ENCODE measurements around the gene ADCY3. TPM values are rescaled to one million over a fixed set of nuclear protein-coding genes. Genes with fewer than 3 reads are reported as not detected.

The ADCY3 gene
- total RNA-seq, 2 experiments from 2014 or later = 52.9 to 62.7 TPM

GRCh38 chr2:24831221-24832072 is 88.6 kb downstream of the ADCY3 start:
- Mint-ChIP-seq H3K9me3 (ENCODE audit: insufficient read depth) (no peaks in the 10 kb centered on the region), H3K36me3 (ENCODE audit: low read depth) (peaks cover 28% of the 10 kb centered on the region), H3K4me3 (no peak overlapping the region), H3K4me1 (ENCODE audit: low read depth) (peaks cover 4% of the 10 kb centered on the region), H3K27me3 (ENCODE audit: low read depth) (no peaks in the 10 kb centered on the region), H3K27ac (no peak overlapping the region)
- POLR2A ChIA-PET = no interaction called here
- no peak for ATAC-seq
- DNase-seq = no peak
- CTCF ChIA-PET = interaction anchor here (1.0 to 1.3 kb wide), 2 partner anchors 18 to 421 kb away, joined by 3 read pairs; no protein-coding TSS in a partner anchor

- Mint-ChIP-seq H3K36me3 (ENCODE audit: low read depth) (peaks cover 28% of the 10 kb centered on the region), H3K27ac (no peak overlapping the region), H3K4me1 (ENCODE audit: low read depth) (peaks cover 11% of the 10 kb centered on the region), H3K4me3 (no peak overlapping the region), H3K9me3 (ENCODE audit: insufficient read depth) (no peaks in the 10 kb centered on the region), H3K27me3 (ENCODE audit: low read depth) (no peaks in the 10 kb centered on the region)
- ATAC-seq (no peak), DNase-seq (no peak)
- ChIA-PET POLR2A (no interaction called here), CTCF (interaction anchor here (0.6 to 1.3 kb wide), 4 partner anchors 17 to 408 kb away, joined by 3 to 4 read pairs (median 3); no protein-coding TSS in a partner anchor)
Observed at GRCh38 chr2:24830786-24831185, 89.3 kb downstream of the ADCY3 start.

- Mint-ChIP-seq H3K27ac (no peak overlapping the region), H3K27me3 (ENCODE audit: low read depth) (no peaks in the 10 kb centered on the region), H3K36me3 (ENCODE audit: low read depth) (peaks cover 31% of the 10 kb centered on the region), H3K9me3 (ENCODE audit: insufficient read depth) (no peaks in the 10 kb centered on the region), H3K4me3 (no peak overlapping the region), H3K4me1 (ENCODE audit: low read depth) (peaks cover 14% of the 10 kb centered on the region)
- DNase-seq = no peak
- ChIA-PET POLR2A (no interaction called here), CTCF (interaction anchor here (0.6 to 1.3 kb wide), 4 partner anchors 17 to 408 kb away, joined by 3 to 4 read pairs (median 3); no protein-coding TSS in a partner anchor)
- no peak for ATAC-seq
Observed at GRCh38 chr2:24830351-24830750, 89.7 kb downstream of the ADCY3 start.

- Mint-ChIP-seq H3K36me3 (ENCODE audit: low read depth) (peaks cover 39% of the 10 kb centered on the region), H3K4me1 (ENCODE audit: low read depth) (peaks cover 14% of the 10 kb centered on the region), H3K4me3 (no peak overlapping the region), H3K9me3 (ENCODE audit: insufficient read depth) (no peaks in the 10 kb centered on the region), H3K27me3 (ENCODE audit: low read depth) (no peaks in the 10 kb centered on the region), H3K27ac (no peak overlapping the region)
- DNase-seq (no peak), ATAC-seq (no peak)
- CTCF ChIA-PET = interaction anchor here (0.6 to 6.5 kb wide), 32 partner anchors 8 to 744 kb away, joined by 3 to 96 read pairs (median 4); partner anchors contain the start of genes CENPO, PTRHD1 and TP53I3
- POLR2A ChIA-PET = interaction anchor here (1.0 kb wide), 1 partner anchor 418 kb away, joined by 3 read pairs; no protein-coding TSS in a partner anchor
Observed at GRCh38 chr2:24828238-24828996, 91.6 kb downstream of the ADCY3 start.

GRCh38 chr2:24827321-24828237 is 92.5 kb downstream of the ADCY3 start:
- Mint-ChIP-seq H3K4me1 (ENCODE audit: low read depth) (peaks cover 14% of the 10 kb centered on the region), H3K4me3 (no peak overlapping the region), H3K27ac (no peak overlapping the region), H3K9me3 (ENCODE audit: insufficient read depth) (no peaks in the 10 kb centered on the region), H3K36me3 (ENCODE audit: low read depth) (peaks cover 43% of the 10 kb centered on the region), H3K27me3 (ENCODE audit: low read depth) (no peaks in the 10 kb centered on the region)
- DNase-seq (peak; percentile 80), ATAC-seq (peak; percentile 84)
- ChIA-PET CTCF (interaction anchor here (0.6 to 6.5 kb wide), 35 partner anchors 8 to 1483 kb away, joined by 3 to 96 read pairs (median 4); partner anchors contain the start of genes CENPO, PTRHD1 and TP53I3), POLR2A (interaction anchor here (1.0 to 1.1 kb wide), 2 partner anchors 35 to 417 kb away, joined by 3 read pairs; no protein-coding TSS in a partner anchor)

- POLR2A ChIA-PET = interaction anchor here (1.1 kb wide), 1 partner anchor 34 kb away, joined by 3 read pairs; no protein-coding TSS in a partner anchor
Observed at GRCh38 chr2:24826773-24827145, 93.3 kb downstream of the ADCY3 start.

GRCh38 chr2:24825883-24826772 is 93.9 kb downstream of the ADCY3 start:
- H3K27ac Mint-ChIP-seq = peak overlapping the region; percentile 36
- CTCF ChIA-PET = interaction anchor here (0.8 to 6.5 kb wide), 10 partner anchors 13 to 417 kb away, joined by 3 to 96 read pairs (median 4); no protein-coding TSS in a partner anchor
- no peaks in the 10 kb centered on the region for H3K9me3 Mint-ChIP-seq (ENCODE audit: insufficient read depth)
- peaks cover 49% of the 10 kb centered on the region for H3K36me3 Mint-ChIP-seq (ENCODE audit: low read depth)
- H3K4me3 Mint-ChIP-seq = no peak overlapping the region
- POLR2A ChIA-PET = no interaction called here
- DNase-seq (no peak), ATAC-seq (peak; percentile 18)
- no peaks in the 10 kb centered on the region for H3K27me3 Mint-ChIP-seq (ENCODE audit: low read depth)
- peaks cover 14% of the 10 kb centered on the region for H3K4me1 Mint-ChIP-seq (ENCODE audit: low read depth)

More at GRCh38 chr2:24826773-24827145, 93.3 kb downstream of the ADCY3 start:
- Mint-ChIP-seq H3K9me3 (ENCODE audit: insufficient read depth) (no peaks in the 10 kb centered on the region), H3K27me3 (ENCODE audit: low read depth) (no peaks in the 10 kb centered on the region), H3K4me1 (ENCODE audit: low read depth) (peaks cover 14% of the 10 kb centered on the region), H3K4me3 (no peak overlapping the region), H3K27ac (no peak overlapping the region), H3K36me3 (ENCODE audit: low read depth) (peaks cover 49% of the 10 kb centered on the region)
- CTCF ChIA-PET = interaction anchor here (0.6 to 6.5 kb wide), 19 partner anchors 8 to 1483 kb away, joined by 3 to 96 read pairs (median 4); partner anchors contain the start of gene TP53I3
- ATAC-seq (no peak), DNase-seq (no peak)

- DNase-seq = peak; percentile 51
- no peak for ATAC-seq
- H3K4me1 Mint-ChIP-seq (ENCODE audit: low read depth) = peaks cover 14% of the 10 kb centered on the region
- peaks cover 50% of the 10 kb centered on the region for H3K36me3 Mint-ChIP-seq (ENCODE audit: low read depth)
- ChIA-PET CTCF (interaction anchor here (1.0 to 6.5 kb wide), 11 partner anchors 12 to 416 kb away, joined by 3 to 96 read pairs (median 4); no protein-coding TSS in a partner anchor), POLR2A (interaction anchor here (0.6 kb wide), 1 partner anchor 227 kb away, joined by 3 read pairs; no protein-coding TSS in a partner anchor)
- H3K27ac Mint-ChIP-seq = peak overlapping the region; percentile 36
- H3K27me3 Mint-ChIP-seq (ENCODE audit: low read depth) = no peaks in the 10 kb centered on the region
- no peaks in the 10 kb centered on the region for H3K9me3 Mint-ChIP-seq (ENCODE audit: insufficient read depth)
- H3K4me3 Mint-ChIP-seq = no peak overlapping the region
Observed at GRCh38 chr2:24824966-24825882, 94.8 kb downstream of the ADCY3 start.

- CTCF ChIA-PET = interaction anchor here (1.6 to 6.5 kb wide), 2 partner anchors 11 to 415 kb away, joined by 3 to 96 read pairs; no protein-coding TSS in a partner anchor
- peaks cover 56% of the 10 kb centered on the region for H3K36me3 Mint-ChIP-seq (ENCODE audit: low read depth)
- no peak for DNase-seq
- no peak overlapping the region for H3K27ac Mint-ChIP-seq
- no peaks in the 10 kb centered on the region for H3K27me3 Mint-ChIP-seq (ENCODE audit: low read depth)
- no peaks in the 10 kb centered on the region for H3K9me3 Mint-ChIP-seq (ENCODE audit: insufficient read depth)
- peaks cover 14% of the 10 kb centered on the region for H3K4me1 Mint-ChIP-seq (ENCODE audit: low read depth)
- H3K4me3 Mint-ChIP-seq = no peak overlapping the region
- ATAC-seq = no peak
- POLR2A ChIA-PET = no interaction called here
Observed at GRCh38 chr2:24824071-24824588, 95.9 kb downstream of the ADCY3 start.
